ENCODE measurements around the gene ZNF618.
A peak's percentile ranks its signal among the peaks of the same experiment; 100 is the strongest.

Gene ZNF618

GRCh38 chr9:114086607-114087006, 210.5 kb downstream of the ZNF618 start:
- no peak for DNase-seq

GRCh38 chr9:114087721-114088120, 211.6 kb downstream of the ZNF618 start:
- no peak for DNase-seq

GRCh38 chr9:114088571-114089170, 212.6 kb downstream of the ZNF618 start:
- no peak for DNase-seq

GRCh38 chr9:114089206-114089840, 213.2 kb downstream of the ZNF618 start:
- DNase-seq: no peak

GRCh38 chr9:114090798-114091197, 214.7 kb downstream of the ZNF618 start:
- no peak for DNase-seq

- no peak for DNase-seq
Observed at GRCh38 chr9:114091711-114092110, 215.6 kb downstream of the ZNF618 start.

- no peak for DNase-seq
Observed at GRCh38 chr9:114092336-114092735, 216.2 kb downstream of the ZNF618 start.

- DNase-seq: no peak
Observed at GRCh38 chr9:114093031-114093471, 216.9 kb downstream of the ZNF618 start.

- no peak for DNase-seq
Observed at GRCh38 chr9:114093761-114094505, 217.8 kb downstream of the ZNF618 start.

- no peak for DNase-seq
Observed at GRCh38 chr9:114094971-114095370, 218.9 kb downstream of the ZNF618 start.

GRCh38 chr9:114096041-114096511, 220.0 kb downstream of the ZNF618 start:
- peak; percentile 15 for DNase-seq

GRCh38 chr9:114096866-114097612, 220.9 kb downstream of the ZNF618 start:
- no peak for DNase-seq

- peak; percentile 49 for DNase-seq
Observed at GRCh38 chr9:114097613-114098020, 221.5 kb downstream of the ZNF618 start.

- DNase-seq: peak; percentile 67
Observed at GRCh38 chr9:114098021-114098935, 222.2 kb downstream of the ZNF618 start.

- DNase-seq: no peak
Observed at GRCh38 chr9:114098936-114099668, 223.0 kb downstream of the ZNF618 start, which contains the start of gene KIF12. TSS of gene KIF12 (minus strand) at chr9:114099292. CDS start at chr9:114099276, 16 bp downstream.

GRCh38 chr9:114099669-114100270, 223.7 kb downstream of the ZNF618 start:
- DNase-seq: no peak

GRCh38 chr9:114100536-114100935, 224.4 kb downstream of the ZNF618 start:
- no peak for DNase-seq

- no peak for DNase-seq
Observed at GRCh38 chr9:114102484-114102883, 226.4 kb downstream of the ZNF618 start.

- no peak for DNase-seq
Observed at GRCh38 chr9:114105236-114105635, 229.1 kb downstream of the ZNF618 start.
